Measurements from ENCODE around the gene NEUROD1.
"Not testable (repeated sequence)": the region's sequence is repeated elsewhere in the genome, so short reads cannot be mapped to it uniquely, and the experiment has no call there.

Gene NEUROD1

DNA sequence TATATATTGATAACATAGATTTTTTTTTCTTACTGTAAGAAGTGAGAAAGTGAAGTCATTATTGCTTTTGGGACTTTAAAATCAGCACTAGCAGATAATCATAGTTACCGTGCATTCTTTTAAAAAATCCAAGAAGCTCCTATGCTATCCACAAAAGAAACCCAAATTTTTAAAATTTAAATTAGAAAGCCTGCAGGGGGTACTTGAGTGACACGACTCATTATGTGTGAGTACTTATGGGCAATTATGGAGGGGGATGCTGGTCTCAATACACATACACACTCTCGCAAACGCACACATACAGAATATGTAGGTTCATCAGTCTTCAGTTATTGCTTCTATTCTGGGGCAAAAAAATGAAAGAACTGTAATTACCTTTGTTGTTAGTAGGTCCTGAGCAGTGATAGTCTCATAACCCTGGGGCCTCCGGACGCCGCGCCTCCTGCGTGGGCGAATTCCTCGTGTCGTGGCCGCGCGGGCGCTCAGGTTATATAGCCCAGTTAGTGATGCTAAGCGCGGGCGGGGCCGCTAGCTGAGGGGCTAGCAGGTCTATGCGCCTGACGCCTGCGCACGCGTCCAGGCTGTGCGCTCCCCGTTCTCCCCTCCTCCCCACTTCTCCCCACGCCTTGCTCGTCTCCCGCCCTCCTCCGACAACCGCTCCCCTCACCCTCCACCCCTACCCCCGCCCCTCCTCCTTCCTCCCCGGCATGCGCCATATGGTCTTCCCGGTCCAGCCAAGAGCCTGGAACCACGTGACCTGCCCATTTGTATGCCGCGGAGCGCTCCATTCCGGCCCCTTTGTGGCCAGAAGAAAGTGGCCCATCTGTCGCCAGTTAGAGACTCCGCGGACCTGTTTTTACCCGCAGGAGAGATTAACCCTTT lies at the start of gene NEUROD1:
NEUROD1 (minus strand) TSS at position 463 of the 882 bp plus-strand sequence. CDS start 1,657 bp downstream, outside the sequence.
- no peak for DNase-seq

DNA sequence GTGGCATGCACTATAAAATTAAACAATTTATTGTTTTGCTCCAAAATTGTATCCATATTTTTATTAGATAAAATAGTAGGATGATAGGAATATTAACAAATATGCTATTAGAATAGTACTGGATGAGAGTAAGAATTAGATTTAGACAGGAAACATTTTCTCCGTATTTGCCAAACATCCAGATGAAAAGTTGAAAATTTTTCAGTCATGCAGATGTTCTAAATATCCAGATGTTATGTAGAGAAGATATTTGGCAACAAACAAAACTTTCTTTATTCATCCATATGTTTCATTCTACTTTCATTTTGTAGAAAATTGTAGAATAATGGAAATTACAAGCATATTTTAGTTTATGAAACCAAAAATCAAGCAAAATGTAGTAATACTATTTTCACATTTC lies 45.2 kb upstream of the NEUROD1 start:
- DNase-seq: no peak

DNA sequence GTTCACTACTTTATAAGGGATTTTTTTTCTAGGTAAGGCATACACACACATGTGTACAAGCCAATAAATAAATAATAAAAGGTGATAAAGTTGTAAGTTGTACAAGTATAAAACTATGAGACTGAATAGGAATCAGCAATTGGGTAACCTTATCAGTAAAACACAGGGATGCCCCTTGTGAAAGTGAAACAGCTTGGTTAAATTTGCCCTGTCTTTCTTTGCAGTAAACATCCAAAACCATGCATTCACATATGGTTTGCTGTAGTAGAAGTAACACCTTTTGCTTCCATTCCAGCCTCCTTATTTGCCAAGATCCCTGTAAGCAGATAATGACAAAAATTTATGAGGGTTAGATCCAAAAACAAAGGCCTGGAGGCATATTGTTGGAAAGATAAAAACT lies 44.3 kb upstream of the NEUROD1 start:
- no peak for DNase-seq

DNA sequence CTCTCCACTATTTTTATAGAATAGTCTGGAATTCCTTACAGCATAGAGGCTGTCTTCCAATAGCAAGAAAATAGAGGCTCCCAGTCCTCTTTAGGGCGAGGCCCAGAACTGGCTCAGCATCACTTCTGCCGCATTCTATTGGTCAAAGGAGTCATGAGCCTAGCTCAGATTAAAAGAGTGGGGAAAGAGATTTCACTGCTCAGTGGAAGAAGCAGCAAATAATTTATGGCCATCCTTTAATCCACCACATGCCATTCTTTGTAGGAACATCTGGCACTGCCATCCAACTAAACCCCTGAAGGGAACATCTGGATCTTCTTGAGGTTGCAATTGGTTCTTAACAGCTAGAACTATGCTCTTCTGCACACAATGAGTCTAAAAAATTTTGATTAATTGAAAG lies 43.4 kb upstream of the NEUROD1 start:
- DNase-seq: no peak

DNA sequence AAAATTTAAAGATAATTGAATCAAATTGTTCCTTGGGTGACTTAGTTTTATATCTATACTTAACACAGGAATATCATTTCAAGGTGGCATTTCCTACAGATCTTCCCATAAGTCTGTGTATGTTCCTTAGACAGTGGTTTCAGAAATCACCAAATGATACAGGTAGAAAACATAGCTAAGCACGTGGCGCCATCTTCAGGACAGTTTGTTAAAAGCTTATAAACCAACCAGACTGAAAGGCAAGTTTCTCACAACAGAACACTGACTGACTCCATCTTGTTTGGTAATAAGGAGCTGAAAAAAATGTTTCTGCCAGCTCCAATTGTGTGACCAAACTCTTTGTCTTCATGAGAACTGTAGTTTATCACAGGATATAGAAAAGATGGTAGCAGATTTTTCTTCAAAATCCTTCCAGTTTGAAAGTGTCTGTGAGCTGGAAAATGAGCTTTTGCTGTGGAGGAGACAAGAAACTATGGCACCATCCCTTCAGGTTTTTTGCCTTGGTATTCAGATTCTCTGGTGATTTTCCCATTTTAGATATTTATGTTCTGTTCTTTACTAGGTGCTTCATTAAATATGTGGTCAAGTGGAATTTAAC lies 34.8 kb upstream of the NEUROD1 start:
- peak; percentile 71 to 76 for DNase-seq

DNA sequence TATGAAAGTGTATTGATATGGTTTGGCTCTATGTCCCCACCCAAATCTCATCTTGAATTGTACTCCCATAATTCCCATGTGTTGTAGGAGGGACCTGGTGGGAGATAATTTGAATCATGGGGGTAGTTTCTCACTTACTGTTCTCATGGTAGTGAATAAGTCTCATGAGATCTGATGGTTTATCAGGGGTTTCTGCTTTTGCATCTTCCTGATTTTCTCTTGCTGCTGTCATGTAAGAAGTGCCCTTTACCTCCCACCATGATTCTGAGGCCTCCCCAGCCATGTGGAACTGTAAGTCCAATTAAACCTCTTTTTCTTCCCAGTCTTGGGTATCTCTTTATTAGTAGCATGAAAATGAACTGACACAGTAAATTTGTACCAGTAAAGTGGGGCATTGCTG lies 30.7 kb upstream of the NEUROD1 start:
- not testable (repeated sequence) for DNase-seq

DNA sequence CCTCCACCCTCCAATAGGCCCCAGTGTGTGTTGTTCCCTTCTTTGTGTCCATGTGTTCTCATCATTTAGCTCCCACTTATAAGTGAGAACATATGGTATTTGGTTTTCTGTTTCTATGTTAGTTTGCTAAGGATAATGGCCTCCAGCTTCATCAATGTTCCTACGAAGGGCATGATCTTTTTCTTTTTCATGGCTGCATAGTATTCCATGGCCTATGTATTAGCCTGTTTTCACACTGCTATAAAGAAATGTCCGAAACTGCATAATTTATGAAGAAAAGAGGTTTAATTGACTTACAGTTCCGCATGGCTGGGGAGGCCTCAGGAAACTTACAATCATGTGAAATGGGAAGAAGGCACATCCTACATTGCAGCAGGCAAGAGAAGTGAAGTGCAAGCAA lies 22.2 kb upstream of the NEUROD1 start:
- DNase-seq: not testable (repeated sequence)

DNA sequence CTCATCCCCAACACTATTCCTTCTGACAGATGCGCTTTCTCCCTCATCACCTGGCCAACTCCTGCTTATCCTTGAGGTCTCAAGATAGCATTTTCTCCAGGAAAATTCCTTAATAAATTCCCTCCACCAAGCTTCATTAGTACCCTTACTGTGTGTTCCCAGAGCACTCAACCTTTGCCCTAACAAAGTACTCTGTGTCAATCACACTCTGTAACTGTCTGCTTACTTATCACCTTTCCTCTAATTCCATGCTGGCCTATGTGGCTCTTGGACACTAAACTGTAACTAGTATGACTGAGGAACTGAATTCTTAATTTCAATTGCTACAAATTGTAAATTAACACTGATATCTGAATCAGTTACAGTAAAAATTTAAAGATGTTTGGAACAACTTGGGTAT lies 17.9 kb upstream of the NEUROD1 start:
- DNase-seq: no peak

DNA sequence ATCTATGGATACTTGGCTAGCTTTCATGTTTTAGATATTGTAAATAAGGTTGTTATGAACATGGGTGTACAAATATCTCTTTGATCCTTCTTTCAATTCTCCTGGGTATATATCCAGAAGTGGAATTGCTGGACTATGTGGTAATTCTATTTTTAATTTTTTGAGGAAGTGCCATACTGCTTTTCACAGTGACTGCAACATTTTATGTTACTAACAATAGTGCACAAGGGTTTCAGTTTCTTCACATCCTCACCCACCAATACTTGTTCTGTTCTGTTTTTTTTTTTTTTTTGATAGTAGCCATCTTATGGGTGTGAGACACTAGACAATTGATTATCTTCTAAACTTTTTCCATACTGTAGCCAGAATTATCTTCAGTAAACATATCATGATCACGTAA lies 17.3 kb upstream of the NEUROD1 start:
- no peak for DNase-seq

DNA sequence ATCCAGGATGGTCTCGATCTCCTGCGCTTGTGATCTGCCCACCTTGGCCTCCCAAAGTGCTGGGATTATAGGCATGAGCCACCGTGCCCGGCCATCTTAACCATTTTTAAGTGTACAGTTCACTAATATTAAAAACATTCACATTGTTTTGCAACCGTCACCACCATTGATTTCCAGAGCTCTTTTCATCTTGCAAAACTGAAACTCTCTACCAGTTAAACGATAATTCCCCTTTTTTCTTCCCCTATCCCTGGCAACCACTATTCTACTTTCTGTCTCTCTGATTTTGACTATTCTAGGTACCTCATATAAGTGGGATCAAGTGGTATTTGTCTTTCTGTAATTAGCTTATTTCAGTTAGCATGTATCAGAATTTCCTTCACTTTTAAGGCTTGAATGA lies 16.8 kb upstream of the NEUROD1 start:
- no peak for DNase-seq

DNA sequence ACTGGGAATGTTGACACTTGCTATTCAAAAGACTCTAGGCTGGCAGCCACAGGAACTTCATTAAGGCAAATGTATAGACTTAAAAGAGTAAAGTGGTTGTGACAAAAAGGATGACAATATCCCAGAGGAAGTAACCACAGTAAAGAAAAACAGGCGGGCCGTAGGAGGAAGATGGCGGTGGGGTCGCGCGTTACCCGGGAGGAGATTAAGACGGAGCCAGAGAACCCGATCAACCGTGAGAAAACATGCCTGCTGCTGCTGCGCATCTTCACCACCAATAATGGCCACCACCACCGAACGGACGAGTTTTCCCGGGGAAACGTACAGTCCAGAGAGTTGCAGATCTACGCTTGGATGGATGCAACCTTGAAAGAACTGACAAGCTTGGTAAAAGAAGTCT lies 14.0 kb upstream of the NEUROD1 start:
- DNase-seq: no peak

DNA sequence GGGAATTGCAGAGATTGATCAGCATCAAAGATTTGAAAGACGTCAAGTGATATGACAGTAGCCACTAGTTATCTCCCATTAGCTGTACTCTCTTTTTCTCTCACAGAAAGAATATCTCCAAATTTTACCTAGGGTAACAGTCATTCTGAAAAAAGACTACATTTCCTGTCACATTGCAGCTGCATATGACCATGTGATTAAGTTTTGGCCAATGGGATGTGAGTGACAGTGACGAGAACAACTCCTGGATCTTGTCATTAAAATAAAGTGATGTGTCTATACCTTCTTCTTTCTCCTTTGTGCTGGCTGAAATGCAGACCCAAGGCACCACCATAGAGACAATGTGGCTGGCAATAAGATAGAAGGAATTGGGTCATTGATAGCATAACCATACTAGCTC lies 10.5 kb upstream of the NEUROD1 start:
- DNase-seq: no peak

DNA sequence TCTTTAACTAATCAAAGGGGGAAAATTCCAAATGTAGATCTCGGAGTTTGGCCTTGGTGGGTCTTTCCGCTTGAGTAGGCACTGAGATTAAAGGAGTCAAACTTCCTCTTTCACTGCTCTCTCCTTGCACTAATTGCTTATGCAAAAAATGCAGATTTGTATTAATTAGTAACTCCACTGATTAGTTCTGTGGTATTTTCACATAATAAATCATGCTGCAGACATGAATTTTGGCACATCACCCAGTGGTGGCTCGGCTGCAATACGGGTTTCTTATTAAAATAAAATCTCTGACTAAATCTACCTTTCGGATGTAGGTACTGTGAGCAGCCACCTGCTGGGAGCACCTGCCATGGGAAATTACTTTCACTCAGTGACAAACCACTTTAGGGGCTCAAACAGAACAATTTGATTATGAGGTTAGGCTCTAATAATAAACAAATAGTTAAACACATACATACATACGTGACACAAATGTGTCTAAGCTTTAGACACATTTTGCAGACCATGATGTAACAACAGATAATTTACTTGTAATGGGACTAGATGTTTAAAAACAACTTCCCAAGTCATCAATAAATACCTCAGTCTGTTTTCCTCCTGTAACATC lies 6.4 kb upstream of the NEUROD1 start:
- DNase-seq: no peak

DNA sequence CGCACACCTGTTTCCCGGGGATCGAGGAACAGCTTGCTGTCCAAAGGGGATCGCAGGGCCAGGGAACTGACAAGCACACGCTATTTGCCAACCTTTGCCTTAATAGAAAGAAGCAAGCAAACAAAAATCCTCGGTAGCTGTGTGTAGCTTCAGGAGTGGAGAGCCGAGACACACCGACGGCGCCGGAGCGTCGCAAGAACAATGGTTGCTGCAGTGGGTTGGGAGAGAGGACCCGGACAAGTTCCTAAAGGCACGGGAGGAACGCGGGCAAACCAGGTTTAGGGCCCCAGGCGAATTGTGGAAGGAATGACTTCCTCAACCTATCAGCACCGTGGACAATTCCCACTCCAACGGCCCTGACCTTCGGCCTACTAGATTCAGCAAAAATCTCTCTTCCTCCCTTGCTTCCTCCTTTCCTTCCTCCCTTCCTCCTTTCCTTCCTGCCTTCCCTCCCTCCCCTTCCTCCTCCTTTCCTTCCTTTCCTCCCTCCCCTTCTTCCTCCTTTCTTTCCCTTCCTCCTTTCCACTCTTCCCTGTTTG lies 4.9 kb upstream of the NEUROD1 start:
- no peak for DNase-seq

DNA sequence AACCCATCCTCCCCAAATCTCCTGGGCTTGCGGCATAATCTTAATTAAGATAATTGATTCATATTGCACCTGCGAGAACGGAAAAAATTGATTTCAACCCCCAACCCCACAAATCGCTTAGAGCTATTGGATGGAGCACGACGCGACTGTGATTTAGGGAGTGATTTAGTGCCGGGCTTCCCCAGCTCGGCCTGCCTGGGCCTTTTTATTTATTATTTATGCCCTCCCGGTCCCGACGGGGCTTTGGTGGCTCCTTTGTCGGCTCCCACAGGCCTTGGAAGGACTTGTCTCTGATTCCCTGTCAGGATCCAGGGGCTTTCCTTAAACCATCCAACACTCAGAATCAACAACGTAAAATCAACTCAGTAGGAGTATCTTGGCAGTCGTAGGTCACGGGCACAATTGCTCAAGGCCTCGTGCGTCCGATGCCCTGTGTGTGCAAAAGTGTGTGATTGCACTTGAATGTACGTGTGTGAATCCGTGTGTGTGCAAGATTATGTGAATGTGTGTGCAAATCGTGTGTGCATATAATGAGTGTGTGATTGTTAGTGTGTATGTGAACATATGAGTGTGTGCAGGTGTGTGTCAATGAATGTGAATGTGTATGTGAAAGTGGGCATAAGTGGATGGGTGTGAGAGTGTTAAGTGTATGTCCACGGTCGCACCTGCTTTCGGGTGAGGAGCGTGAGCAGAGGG lies 4.3 kb upstream of the NEUROD1 start:
- DNase-seq: no peak

DNA sequence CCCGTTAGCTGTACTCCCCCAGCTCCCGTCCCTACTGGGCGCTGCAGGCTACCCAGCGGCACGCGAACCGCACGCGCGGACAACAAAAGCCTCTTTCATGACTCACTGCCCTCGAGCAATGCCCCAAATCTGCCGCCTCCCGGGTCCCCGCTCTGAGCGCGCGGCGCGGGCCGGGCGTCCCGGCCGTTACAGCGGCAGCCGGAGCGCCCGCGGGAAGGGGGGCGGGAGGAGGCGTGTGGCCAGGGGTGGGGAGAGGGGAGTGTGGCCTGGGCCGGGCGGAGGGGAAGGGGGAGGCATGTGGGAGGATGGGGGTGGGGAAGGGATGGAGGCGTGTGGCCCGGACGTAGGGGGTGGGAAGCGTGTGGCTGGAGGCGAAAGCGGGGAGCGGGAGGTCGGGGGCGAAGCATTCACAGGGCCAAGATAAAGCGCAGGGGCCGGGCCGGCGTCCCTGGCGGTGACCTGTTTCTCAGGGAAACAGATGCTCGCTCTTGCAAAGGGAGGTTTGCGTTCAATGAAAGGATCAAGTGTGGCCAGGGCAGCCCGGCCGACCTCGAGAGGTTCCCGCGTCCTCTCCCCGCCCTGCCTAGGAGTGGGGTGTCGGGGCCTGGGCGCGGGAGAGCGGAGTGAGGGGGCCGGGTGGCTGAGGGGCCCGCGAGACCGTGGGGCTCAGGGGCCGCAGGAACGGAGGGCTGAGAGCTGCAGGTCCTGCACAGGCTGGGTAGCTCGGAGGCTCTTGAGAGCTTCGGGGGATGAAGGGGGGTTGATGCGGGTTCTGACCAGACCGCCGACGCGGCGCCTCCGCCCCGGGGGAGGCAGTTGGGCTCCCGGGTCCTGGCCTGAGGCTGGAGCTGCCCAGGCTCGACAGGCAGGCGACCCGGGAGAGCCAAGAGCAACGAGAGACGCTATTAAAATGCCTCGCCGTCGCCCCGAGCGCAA lies 3.5 kb upstream of the NEUROD1 start:
- DNase-seq: no peak

DNA sequence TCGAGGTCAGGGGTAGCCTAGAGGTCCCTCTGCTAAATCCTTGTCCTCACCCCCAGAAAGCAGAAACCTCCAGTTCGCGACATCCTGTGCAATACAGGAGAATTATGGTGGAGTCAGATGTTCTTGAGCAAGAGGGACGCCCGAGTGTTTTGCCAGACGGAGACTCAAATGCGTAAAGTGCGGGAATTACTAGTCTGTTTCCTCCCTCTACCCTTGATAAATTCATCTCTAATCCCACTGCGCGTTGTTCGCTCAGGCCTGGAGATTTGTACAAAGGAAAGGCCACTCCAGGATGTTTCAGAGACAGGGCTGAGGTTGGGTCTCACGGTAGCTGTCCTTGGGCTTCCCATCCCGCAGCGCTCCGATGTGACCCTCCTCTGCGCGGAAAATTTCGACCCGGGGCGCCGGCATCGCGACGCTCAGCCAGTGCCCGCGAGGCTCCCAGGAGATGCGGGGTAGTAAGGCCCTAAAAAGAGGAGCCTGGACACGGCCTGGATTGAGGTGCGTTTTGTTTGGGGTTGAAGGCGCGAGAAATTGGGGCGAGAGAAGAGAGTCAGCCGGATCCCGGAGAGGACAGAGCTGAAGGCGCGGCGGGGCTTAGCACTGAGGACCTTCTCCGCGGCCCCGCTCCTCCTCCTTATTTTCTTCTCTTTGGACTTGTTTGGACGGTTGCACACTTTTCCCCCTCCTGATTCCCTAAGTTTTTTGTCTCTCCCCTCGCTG lies 2.6 kb upstream of the NEUROD1 start:
- DNase-seq: no peak

DNA sequence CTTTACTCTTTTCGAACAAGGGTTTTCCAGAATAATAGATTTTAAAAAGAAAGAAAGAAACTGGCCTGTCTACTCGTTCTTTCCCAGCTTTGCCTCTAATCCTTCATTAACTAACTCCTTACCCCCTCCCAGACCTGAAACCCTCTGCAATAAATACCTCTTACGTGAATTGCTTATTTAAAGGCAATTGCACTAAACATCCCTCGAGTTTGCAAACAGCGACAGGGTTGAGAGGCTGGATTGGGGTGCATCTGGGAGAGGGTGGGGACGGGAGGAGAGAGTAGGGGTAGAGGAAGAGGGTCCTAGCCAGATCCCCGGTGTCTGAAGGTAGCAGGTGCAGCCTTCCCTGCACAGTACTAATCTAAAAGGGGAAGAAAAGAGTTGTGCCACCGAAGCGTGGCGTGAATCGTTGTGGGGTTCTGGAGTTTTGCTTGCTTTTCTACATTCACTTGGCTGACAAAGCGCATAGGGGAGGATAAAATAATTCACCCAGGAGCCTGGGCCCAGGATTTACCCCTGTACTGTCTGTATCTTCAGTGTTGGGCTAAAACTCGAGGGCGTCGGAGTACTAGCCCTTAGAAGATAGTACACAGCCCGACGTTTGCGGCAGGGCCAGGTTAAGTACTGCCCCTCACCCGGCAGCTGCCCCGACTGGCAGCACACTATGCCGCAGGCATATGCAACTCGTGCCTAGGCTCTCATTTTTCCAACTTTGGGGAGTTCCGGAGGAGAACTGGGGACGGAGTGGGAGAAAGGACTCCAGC lies 1.9 kb upstream of the NEUROD1 start:
- no peak for DNase-seq

DNA sequence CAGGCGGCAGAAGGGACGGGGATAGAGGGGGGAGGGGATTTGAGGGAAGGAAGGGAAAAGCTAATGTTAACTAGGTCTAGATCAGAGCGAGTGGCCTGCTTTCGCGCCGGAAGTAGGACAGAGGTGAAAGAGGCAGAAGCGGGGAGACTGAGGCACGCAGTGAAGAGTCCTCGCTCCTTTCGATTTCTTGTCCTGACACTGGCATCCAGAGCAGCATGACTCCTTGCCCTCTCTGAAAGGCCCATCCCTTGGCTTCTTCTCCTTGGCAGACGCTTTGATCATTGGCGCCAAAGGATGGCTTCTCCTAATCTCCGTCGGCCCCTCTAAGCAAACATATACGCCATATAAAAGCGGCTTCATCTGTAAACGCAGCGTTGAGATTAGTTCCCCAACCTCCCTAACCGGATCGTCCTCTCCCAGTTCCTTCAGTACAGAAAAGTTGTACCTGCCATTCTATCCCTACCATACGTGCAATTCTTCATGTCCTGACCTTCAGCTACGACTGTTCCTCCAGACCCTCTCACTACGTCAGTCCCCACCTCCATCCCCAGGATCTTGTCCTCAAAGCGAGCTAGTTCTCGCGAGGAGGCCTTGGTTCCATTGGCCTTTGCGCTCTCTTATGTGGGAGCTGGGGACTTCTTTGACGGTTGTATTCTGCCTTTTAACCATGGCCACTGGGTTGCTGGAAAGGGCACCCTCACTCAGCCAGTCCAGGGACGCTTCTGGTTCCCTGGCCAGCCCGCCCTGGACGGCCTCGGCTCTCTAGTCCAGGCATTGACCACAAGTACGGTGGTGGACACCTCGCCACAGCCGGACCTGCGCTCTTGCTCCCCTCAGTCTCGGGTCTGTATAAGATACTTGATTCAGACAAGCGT lies 857 bp upstream of the NEUROD1 start:
- DNase-seq: no peak

All from SHP77 (cell line).